A549 (cell line): Measurements from ENCODE around the gene UNC45A. TPM values are rescaled to one million over a fixed set of nuclear protein-coding genes. Genes with fewer than 3 reads are reported as not detected.

Experiments used
- ATAC-seq, 2 experiments: fragments of 200-7000 bp in 1 of 2; fragments of >200 bp in 1 of 2; cut with Nextera tagmentation in 1 of 2; cut with Tn5 transposase in 1 of 2; 3 replicates each; pipeline versions ENCODE4 v1.8.0 to v1.9.1; 2018 to 2020; ENCODE audit warnings: mild to moderate bottlenecking in 1 of 2, moderate library complexity in 1 of 2
- CTCF ChIA-PET: fragments of 300-600 bp; sonication (Branson Sonifier 250); formaldehyde crosslinking; extraction: SDS; loops from one replicate; lab custom pipeline; 2021; ENCODE audit warnings: antibody characterized with exemption, inconsistent platforms; lab: Yijun Ruan, JAX
- POLR2A ChIA-PET: fragments of 350-600 bp; formaldehyde crosslinking; extraction: SDS; loops from one replicate; lab custom pipeline; 2021; ENCODE audit warnings: antibody characterized with exemption, inconsistent platforms; lab: Yijun Ruan, JAX
- DNase-seq, 2 experiments: peaks; one replicate each; pipeline versions ENCODE4 v3.0.0 to v3.0.0-alpha.2; 2011 to 2016; ENCODE audit warnings: low read depth in 1 of 2, low spot score in 1 of 2
- FAIRE-seq: peaks from 2 replicates; lab custom pipeline; 2011; peaks lifted over from hg19 to GRCh38; lab: Jason Lieb, UNC
- H3K27ac ChIP-seq, 2 experiments: fragments of >200 bp; sonication (Bioruptor Twin); formaldehyde crosslinking; 3 replicates each; pipeline ENCODE4 v1.5.1; 2016 to 2017
- H3K4me1 ChIP-seq: fragments of >200 bp; sonication (Bioruptor Twin); formaldehyde crosslinking; 3 replicates; pipeline ENCODE4 v1.6.1; 2016
- H3K4me2 ChIP-seq: fragments of >200 bp; sonication (Bioruptor Twin); formaldehyde crosslinking; 3 replicates; pipeline ENCODE4 v1.6.1; 2016
- H3K4me3 ChIP-seq: fragments of >200 bp; sonication (Bioruptor Twin); formaldehyde crosslinking; 3 replicates; pipeline ENCODE4 v1.5.1; 2016
- H3K9me3 ChIP-seq: fragments of >200 bp; sonication (Bioruptor Twin); formaldehyde crosslinking; 3 replicates; pipeline ENCODE4 v1.6.1; 2016
- CEBPB ChIP-seq, 2 experiments: fragments of >200 bp in 1 of 2; sonication (Bioruptor Twin) in 1 of 2; formaldehyde crosslinking in 1 of 2; IDR thresholded peaks; 2 replicates each; pipeline ENCODE4 v1.6.1; 2012 to 2016
- CHD4 ChIP-seq: fragments of 200-600 bp; sonication (generic); IDR thresholded peaks from 2 replicates; pipeline ENCODE4 v1.6.1; 2016; ENCODE audit warnings: antibody characterized with exemption, mild to moderate bottlenecking, borderline replicate concordance
- EHF ChIP-seq: fragments of 250-450 bp; sonication (Bioruptor Pico); IDR thresholded peaks from 2 replicates; pipeline ENCODE4 v1.5.0; 2020; ENCODE audit warnings: mild to moderate bottlenecking
- EHMT2 ChIP-seq: fragments of 200-600 bp; sonication (generic); IDR thresholded peaks from 2 replicates; pipeline ENCODE4 v1.6.1; 2016; ENCODE audit warnings: antibody characterized with exemption, low read depth, mild to moderate bottlenecking, moderate library complexity
- FOSL2 ChIP-seq, 2 experiments: fragments of 450-650 bp in 1 of 2; fragments of >200 bp in 1 of 2; sonication (Bioruptor Twin) in 1 of 2; formaldehyde crosslinking; IDR thresholded peaks; 2 replicates each; pipeline versions ENCODE4 v1.5.0 to v1.6.1; 2016 to 2020; ENCODE audit warnings: mild to moderate bottlenecking in 1 of 2, moderate library complexity in 1 of 2
- HOXB13 ChIP-seq: fragments of 250-450 bp; sonication (Bioruptor Pico); IDR thresholded peaks from 2 replicates; pipeline ENCODE4 v1.5.0; 2020; ENCODE audit warnings: low read depth, mild to moderate bottlenecking, moderate library complexity
- HOXB5 ChIP-seq: fragments of 250-450 bp; sonication (Bioruptor Pico); IDR thresholded peaks from 2 replicates; pipeline ENCODE4 v1.5.0; 2020; ENCODE audit warnings: mild to moderate bottlenecking, moderate library complexity
- KDM5A ChIP-seq: fragments of 200-600 bp; sonication (generic); IDR thresholded peaks from 2 replicates; pipeline ENCODE4 v1.6.1; 2016; ENCODE audit warnings: antibody characterized with exemption, mild to moderate bottlenecking
- NFE2L2 ChIP-seq: fragments of 150-350 bp; conservative IDR thresholded peaks from 2 replicates; pipeline ENCODE4 v1.6.1; 2014; ENCODE audit warnings: low read length
- NR3C1 ChIP-seq: fragments of >200 bp; sonication (Bioruptor Twin); formaldehyde crosslinking; IDR thresholded peaks from 3 replicates; pipeline ENCODE4 v1.6.1; 2017
- POLR2A ChIP-seq: IDR thresholded peaks from 2 replicates; pipeline ENCODE4 v1.6.1; 2012; ENCODE audit warnings: mild to moderate bottlenecking, low read length
- RAD21 ChIP-seq, 2 experiments: fragments of >200 bp in 1 of 2; sonication (Bioruptor Twin) in 1 of 2; formaldehyde crosslinking in 1 of 2; IDR thresholded peaks in 1 of 2; conservative IDR thresholded peaks in 1 of 2; 2 replicates in 1 of 2; 3 replicates in 1 of 2; pipeline ENCODE4 v1.6.1; 2012 to 2018; ENCODE audit warnings: inconsistent platforms in 1 of 2
- RARB ChIP-seq: fragments of 250-450 bp; sonication (Bioruptor Pico); IDR thresholded peaks from 2 replicates; pipeline ENCODE4 v1.8.0; 2021; ENCODE audit warnings: mild to moderate bottlenecking, moderate library complexity
- RNF2 ChIP-seq: fragments of 200-600 bp; sonication (generic); IDR thresholded peaks from 2 replicates; pipeline ENCODE4 v1.6.1; 2016; ENCODE audit warnings: low read depth, mild to moderate bottlenecking, antibody characterized with exemption, moderate library complexity, borderline replicate concordance
- SMC3 ChIP-seq: fragments of >200 bp; sonication (Bioruptor Twin); formaldehyde crosslinking; IDR thresholded peaks from 3 replicates; pipeline ENCODE4 v1.6.1; 2018; ENCODE audit warnings: inconsistent platforms
- TP53 ChIP-seq: fragments of 250-450 bp; sonication (Bioruptor Pico); IDR thresholded peaks from 2 replicates; pipeline ENCODE4 v1.5.0; 2021; ENCODE audit warnings: mild to moderate bottlenecking, moderate library complexity
- ZC3H11A ChIP-seq: fragments of 450-650 bp; IDR thresholded peaks from 2 replicates; pipeline ENCODE4 v1.6.1; 2014; ENCODE audit warnings: antibody characterized with exemption, mild to moderate bottlenecking
- WGBS: methylation state at CpG from one replicate; pipeline ENCODE4 v1.1.6; 2017; ENCODE audit errors: missing lambda C conversion rate; 5-methylcytosine and 5-hydroxymethylcytosine counted together
- polyA plus RNA-seq, 4 experiments: library from polyadenylated mRNA; depleted of rRNA in 3 of 4; stranded (reverse); fragments of >200 nt; fragmentation: RNase III in 1 of 4; extraction: RNeasy Plus Mini Kit Qiagen cat#74134 plus additional on column Dnase treatment in 1 of 4; gene quantifications; 2 replicates in 3 of 4; 3 replicates in 1 of 4; pipeline ENCODE4 v1.2.3, GENCODE V29; 2011 to 2017
- TF ChIP-seq, protein P1 (sequence below): IDR thresholded peaks from 2 replicates; pipeline ENCODE4 v1.6.1; 2012
- TF ChIP-seq, protein P2 (sequence below): IDR thresholded peaks from 2 replicates; pipeline ENCODE4 v1.6.1; 2012; ENCODE audit warnings: low read depth, borderline replicate concordance
- TF ChIP-seq, protein P3 (sequence below): fragments of >200 bp; sonication (Bioruptor Twin); formaldehyde crosslinking; IDR thresholded peaks from 3 replicates; pipeline ENCODE4 v1.5.1; 2016
- TF ChIP-seq, protein P4 (sequence below): IDR thresholded peaks from 2 replicates; pipeline ENCODE4 v1.6.1; 2012
- TF ChIP-seq, protein P5 (sequence below): fragments of 250-450 bp; sonication (Bioruptor Pico); IDR thresholded peaks from 2 replicates; pipeline ENCODE4 v1.5.0; 2020; ENCODE audit warnings: low read depth, mild to moderate bottlenecking, moderate library complexity

The UNC45A gene
- polyA plus RNA-seq, 2 of the 4 experiments (the other 2 are of a cell fraction) = 48.2 to 80.4 TPM

DNA sequence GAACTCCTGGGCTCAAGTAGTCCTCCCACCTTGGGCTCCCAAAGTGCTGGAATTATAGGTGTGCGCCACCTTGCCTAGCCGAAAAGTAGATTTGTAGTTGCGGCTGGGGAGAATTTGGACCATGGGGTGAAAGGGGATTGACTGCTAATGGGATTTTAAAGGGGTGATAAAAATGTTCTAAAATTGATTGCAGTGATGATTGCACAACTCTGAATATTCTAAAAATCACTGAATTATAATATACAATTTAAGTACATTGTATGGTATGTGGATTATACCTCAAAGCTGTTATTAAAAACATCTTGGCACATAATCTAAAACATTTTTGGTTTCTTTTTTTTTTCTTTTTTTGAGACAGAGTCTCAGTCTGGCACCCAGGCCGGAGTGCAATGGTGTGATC, 55.4 kb downstream of the UNC45A start:
- no peak overlapping the region for H3K4me2 ChIP-seq
- H3K9me3 ChIP-seq = no peaks in the 10 kb centered on the region
- FAIRE-seq (no peak), DNase-seq (no peak), ATAC-seq (no peak)
- no peak overlapping the region for H3K4me3 ChIP-seq
- 95% methylated on average over 4 of the region's 4 CpGs for WGBS
- H3K4me1 ChIP-seq = peaks cover 26% of the 10 kb centered on the region
- no peak overlapping the region for H3K27ac ChIP-seq
- CTCF ChIA-PET = interaction anchor here (0.6 to 18.2 kb wide), 5 partner anchors 31 to 50 kb away, joined by 3 to 247 read pairs (median 3); partner anchors contain the start of genes RCCD1 and VPS33B
- POLR2A ChIA-PET = interaction anchor here (1.2 kb wide), 1 partner anchor 36 kb away, joined by 4 read pairs; the partner anchor contains the start of gene RCCD1
- TF ChIP-seq EHMT2 (no peak), CEBPB (IDR thresholded peaks at IDR 0.05) (peak in 1 of 2 experiments; percentile 56; a peak in 1 of 4 replicates)

DNA sequence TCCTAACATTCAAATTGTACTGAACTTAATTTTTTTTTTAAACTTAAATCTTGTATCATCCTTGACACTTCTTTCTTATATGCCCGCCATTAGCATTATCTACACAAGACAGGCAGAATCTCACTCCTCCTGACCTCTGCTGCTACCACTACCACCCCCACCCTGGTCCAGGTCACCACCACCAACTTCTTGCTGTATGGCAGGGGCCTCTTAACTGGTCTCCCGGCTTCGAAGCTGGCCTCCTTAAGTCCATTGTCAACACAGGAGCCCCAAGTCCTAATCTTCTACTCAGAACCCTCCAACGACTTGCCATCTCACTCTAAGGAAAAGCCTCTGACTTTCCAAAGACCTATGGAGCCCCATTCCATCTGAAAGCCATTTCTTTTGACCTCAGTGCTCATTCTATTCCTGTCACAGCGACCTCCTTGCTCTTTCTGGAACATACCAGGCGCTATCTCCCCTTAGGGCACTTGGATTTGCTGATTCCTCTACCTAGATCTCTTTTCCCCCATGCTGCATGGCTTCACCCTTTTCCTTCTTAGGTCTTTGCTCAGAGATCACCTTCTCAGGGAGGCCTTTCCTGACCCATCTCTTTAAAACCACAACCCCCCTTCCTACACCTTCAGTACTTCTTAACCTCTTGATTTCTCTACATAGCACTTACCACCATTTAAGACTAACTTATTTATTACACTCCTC, 56.7 kb downstream of the UNC45A start:
- H3K4me2 ChIP-seq = peak overlapping the region; percentile 73
- 86% methylated on average over 6 of the region's 6 CpGs for WGBS
- no peak overlapping the region for H3K4me3 ChIP-seq
- H3K4me1 ChIP-seq = peaks cover 26% of the 10 kb centered on the region
- TF ChIP-seq RAD21 (conservative IDR thresholded peaks at IDR 0.05 in 1 of 2, IDR thresholded peaks at IDR 0.05 in 1 of 2) (no peak), NR3C1 (no peak), EHF (no peak), TP53 (no peak), CHD4 (no peak), SMC3 (no peak), NFE2L2 (no peak), ZC3H11A (no peak), RARB (CRISPR knock-in tag) (no peak), KDM5A (no peak), EHMT2 (no peak), HOXB13 (no peak), FOSL2 (IDR thresholded peaks at IDR 0.05) (no peak), FOSL2 (CRISPR knock-in tag; IDR thresholded peaks at IDR 0.05) (no peak), RNF2 (no peak), POLR2A (no peak)
- TF ChIP-seq, protein P1, sequence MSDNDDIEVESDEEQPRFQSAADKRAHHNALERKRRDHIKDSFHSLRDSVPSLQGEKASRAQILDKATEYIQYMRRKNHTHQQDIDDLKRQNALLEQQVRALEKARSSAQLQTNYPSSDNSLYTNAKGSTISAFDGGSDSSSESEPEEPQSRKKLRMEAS = no peak
- TF ChIP-seq, protein P2, sequence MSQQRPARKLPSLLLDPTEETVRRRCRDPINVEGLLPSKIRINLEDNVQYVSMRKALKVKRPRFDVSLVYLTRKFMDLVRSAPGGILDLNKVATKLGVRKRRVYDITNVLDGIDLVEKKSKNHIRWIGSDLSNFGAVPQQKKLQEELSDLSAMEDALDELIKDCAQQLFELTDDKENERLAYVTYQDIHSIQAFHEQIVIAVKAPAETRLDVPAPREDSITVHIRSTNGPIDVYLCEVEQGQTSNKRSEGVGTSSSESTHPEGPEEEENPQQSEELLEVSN = no peak
- TF ChIP-seq, protein P3, sequence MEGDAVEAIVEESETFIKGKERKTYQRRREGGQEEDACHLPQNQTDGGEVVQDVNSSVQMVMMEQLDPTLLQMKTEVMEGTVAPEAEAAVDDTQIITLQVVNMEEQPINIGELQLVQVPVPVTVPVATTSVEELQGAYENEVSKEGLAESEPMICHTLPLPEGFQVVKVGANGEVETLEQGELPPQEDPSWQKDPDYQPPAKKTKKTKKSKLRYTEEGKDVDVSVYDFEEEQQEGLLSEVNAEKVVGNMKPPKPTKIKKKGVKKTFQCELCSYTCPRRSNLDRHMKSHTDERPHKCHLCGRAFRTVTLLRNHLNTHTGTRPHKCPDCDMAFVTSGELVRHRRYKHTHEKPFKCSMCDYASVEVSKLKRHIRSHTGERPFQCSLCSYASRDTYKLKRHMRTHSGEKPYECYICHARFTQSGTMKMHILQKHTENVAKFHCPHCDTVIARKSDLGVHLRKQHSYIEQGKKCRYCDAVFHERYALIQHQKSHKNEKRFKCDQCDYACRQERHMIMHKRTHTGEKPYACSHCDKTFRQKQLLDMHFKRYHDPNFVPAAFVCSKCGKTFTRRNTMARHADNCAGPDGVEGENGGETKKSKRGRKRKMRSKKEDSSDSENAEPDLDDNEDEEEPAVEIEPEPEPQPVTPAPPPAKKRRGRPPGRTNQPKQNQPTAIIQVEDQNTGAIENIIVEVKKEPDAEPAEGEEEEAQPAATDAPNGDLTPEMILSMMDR = no peak
- TF ChIP-seq, protein P4, sequence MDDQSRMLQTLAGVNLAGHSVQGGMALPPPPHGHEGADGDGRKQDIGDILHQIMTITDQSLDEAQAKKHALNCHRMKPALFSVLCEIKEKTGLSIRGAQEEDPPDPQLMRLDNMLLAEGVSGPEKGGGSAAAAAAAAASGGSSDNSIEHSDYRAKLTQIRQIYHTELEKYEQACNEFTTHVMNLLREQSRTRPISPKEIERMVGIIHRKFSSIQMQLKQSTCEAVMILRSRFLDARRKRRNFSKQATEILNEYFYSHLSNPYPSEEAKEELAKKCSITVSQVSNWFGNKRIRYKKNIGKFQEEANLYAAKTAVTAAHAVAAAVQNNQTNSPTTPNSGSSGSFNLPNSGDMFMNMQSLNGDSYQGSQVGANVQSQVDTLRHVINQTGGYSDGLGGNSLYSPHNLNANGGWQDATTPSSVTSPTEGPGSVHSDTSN = no peak
- CTCF ChIA-PET = interaction anchor here (1.3 to 18.2 kb wide), 2 partner anchors 33 to 58 kb away, joined by 4 to 247 read pairs; partner anchors contain the start of gene RCCD1
- FAIRE-seq (no peak), DNase-seq (no peak), ATAC-seq (no peak)
- H3K27ac ChIP-seq = peak overlapping the region; percentile 9 to 95; a peak in 4 of 6 replicates
- POLR2A ChIA-PET = no interaction called here
- no peaks in the 10 kb centered on the region for H3K9me3 ChIP-seq

DNA sequence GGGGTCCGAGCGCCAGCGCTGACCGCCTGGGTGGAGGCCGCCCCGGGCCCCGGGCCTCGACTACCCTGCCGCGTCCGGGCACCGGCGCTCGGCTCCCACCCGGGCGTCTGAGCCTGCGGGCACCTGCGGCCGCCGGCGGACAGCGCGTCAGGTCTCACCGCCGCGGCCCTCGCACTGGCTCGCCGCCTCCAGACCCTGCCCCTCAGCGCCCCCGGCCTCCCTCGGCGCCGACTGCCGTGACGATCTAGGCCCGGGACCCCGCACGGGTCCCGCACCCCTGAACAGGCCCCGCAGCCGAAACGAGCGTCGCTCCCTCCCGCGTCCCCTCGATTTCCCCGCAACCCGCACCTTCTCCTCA, 59.0 kb downstream of the UNC45A start:
- Histone ChIP-seq H3K27ac (peak overlapping the region; percentile 94 to 95), H3K4me1 (peaks cover 12% of the 10 kb centered on the region), H3K4me3 (peak overlapping the region; percentile 95), H3K9me3 (no peaks in the 10 kb centered on the region), H3K4me2 (peak overlapping the region; percentile 73)
- ATAC-seq (peak; percentile 35 to 48), FAIRE-seq (no peak), DNase-seq (no peak)
- TF ChIP-seq POLR2A (no peak), HOXB5 (CRISPR knock-in tag) (peak; percentile 41; the same call in 1 of the 2 replicates), TP53 (0 out of 2 replicates have a peak, but pooled peaks have one; percentile 43)
- TF ChIP-seq, protein P5, sequence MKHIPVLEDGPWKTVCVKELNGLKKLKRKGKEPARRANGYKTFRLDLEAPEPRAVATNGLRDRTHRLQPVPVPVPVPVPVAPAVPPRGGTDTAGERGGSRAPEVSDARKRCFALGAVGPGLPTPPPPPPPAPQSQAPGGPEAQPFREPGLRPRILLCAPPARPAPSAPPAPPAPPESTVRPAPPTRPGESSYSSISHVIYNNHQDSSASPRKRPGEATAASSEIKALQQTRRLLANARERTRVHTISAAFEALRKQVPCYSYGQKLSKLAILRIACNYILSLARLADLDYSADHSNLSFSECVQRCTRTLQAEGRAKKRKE (CRISPR knock-in tag) = 0 out of 2 replicates have a peak, but pooled peaks have one; percentile 33
- under 1% methylated on average over 38 of the region's 50 CpGs for WGBS
- CTCF ChIA-PET = interaction anchor here (0.8 to 2.8 kb wide), 7 partner anchors 9 to 63 kb away, joined by 3 to 18 read pairs (median 4); partner anchors contain the start of gene HDDC3
- POLR2A ChIA-PET = interaction anchor here (0.6 to 1.2 kb wide), 6 partner anchors 17 to 606 kb away, joined by 3 to 5 read pairs (median 3); partner anchors contain the start of genes IQGAP1 and RCCD1
